ENCODE results near the gene C1R.
"Not testable (repeated sequence)": the region's sequence is repeated elsewhere in the genome, so short reads cannot be mapped to it uniquely, and the experiment has no call there.

The C1R gene

DNA sequence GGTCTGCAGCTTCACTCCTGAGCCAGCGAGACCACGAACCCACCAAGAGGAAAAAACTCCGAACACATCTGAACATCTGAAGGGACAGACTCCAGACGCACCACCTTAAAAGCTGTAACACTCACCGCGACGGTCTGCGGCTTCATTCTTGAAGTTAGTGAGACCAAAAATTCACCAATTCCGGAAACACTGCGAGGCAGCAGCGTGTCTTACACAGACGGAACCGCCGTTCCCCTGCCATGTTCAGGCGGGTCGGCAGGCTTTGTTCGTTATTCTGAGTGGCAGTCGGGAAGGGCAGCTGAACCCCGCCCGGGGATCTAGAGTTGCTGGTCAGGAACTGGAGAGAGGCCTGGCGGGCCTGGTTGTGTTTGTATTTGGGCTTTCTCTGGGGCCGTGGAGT lies 53.7 kb downstream of the C1R start:
- TF ChIP-seq, protein P1, sequence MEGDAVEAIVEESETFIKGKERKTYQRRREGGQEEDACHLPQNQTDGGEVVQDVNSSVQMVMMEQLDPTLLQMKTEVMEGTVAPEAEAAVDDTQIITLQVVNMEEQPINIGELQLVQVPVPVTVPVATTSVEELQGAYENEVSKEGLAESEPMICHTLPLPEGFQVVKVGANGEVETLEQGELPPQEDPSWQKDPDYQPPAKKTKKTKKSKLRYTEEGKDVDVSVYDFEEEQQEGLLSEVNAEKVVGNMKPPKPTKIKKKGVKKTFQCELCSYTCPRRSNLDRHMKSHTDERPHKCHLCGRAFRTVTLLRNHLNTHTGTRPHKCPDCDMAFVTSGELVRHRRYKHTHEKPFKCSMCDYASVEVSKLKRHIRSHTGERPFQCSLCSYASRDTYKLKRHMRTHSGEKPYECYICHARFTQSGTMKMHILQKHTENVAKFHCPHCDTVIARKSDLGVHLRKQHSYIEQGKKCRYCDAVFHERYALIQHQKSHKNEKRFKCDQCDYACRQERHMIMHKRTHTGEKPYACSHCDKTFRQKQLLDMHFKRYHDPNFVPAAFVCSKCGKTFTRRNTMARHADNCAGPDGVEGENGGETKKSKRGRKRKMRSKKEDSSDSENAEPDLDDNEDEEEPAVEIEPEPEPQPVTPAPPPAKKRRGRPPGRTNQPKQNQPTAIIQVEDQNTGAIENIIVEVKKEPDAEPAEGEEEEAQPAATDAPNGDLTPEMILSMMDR (IDR thresholded peaks at IDR 0.05; ENCODE audit: borderline replicate concordance, insufficient read depth, low read depth, low read length) = no peak
- H3K4me3 ChIP-seq (ENCODE audit: low read depth, low read length) = no peak overlapping the region

DNA sequence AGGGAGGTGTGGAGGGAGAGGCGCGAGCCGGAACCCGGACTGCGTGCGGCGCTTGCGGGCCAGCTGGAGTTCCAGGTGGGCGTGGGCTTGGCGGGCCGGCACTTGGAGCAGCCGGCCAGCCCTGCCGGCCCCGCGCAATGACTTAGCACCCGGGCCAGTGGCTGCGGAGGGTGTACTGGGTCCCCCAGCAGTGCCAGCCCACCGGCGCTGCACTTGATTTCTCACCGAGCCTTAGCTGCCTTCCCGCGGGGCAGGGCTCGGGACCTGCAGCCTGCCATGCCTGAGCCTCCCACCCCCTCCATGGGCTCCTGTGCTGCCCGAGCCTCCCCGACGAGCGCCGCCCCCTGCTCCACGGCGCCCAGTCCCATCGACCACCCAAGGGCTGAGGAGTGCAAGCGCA lies 54.8 kb downstream of the C1R start:
- H3K4me3 ChIP-seq (ENCODE audit: low read depth, low read length) = not testable (repeated sequence)

- TF ChIP-seq, protein P1 (IDR thresholded peaks at IDR 0.05; ENCODE audit: borderline replicate concordance, insufficient read depth, low read depth, low read length) = no peak
- no peak overlapping the region for H3K4me3 ChIP-seq (ENCODE audit: low read depth, low read length)
Observed at GRCh38 chr12:7035463-7035862, 56.8 kb downstream of the C1R start.

- H3K4me3 ChIP-seq (ENCODE audit: low read depth, low read length) = no peak overlapping the region
- TF ChIP-seq, protein P1 (IDR thresholded peaks at IDR 0.05; ENCODE audit: borderline replicate concordance, insufficient read depth, low read depth, low read length) = no peak
Observed at GRCh38 chr12:7034464-7034863, 57.8 kb downstream of the C1R start.

- TF ChIP-seq, protein P1 (IDR thresholded peaks at IDR 0.05; ENCODE audit: borderline replicate concordance, insufficient read depth, low read depth, low read length) = no peak
- no peak overlapping the region for H3K4me3 ChIP-seq (ENCODE audit: low read depth, low read length)
Observed at GRCh38 chr12:7032990-7033389, 59.3 kb downstream of the C1R start.

- TF ChIP-seq, protein P1 (IDR thresholded peaks at IDR 0.05; ENCODE audit: borderline replicate concordance, insufficient read depth, low read depth, low read length) = no peak
Observed at GRCh38 chr12:7031306-7031705, 60.9 kb downstream of the C1R start.

More at GRCh38 chr12:7031306-7031705, 60.9 kb downstream of the C1R start:
- no peak overlapping the region for H3K4me3 ChIP-seq (ENCODE audit: low read depth, low read length)
